HepG2 (cell line): Measurements from ENCODE around the gene CCDC157. TPM values are rescaled to one million over a fixed set of nuclear protein-coding genes. Genes with fewer than 3 reads are reported as not detected.

ENCODE experiments used
- DR1 ChIP-seq: sonication (generic); formaldehyde crosslinking; IDR thresholded peaks from 2 replicates; pipeline ENCODE4 v1.8.0; 2021; ENCODE audit warnings: mild to moderate bottlenecking, missing genetic modification reagents, inconsistent platforms
- GPN1 ChIP-seq: sonication (generic); formaldehyde crosslinking; IDR thresholded peaks from 2 replicates; pipeline ENCODE4 v1.5.1; 2020; ENCODE audit warnings: missing genetic modification reagents, borderline replicate concordance
- ISX ChIP-seq: sonication (generic); formaldehyde crosslinking; conservative IDR thresholded peaks from 2 replicates; pipeline ENCODE4 v1.5.0; 2020; ENCODE audit warnings: missing genetic modification reagents
- KDM4B ChIP-seq: sonication (generic); formaldehyde crosslinking; IDR thresholded peaks from 2 replicates; pipeline ENCODE4 v1.4.0; 2020; ENCODE audit warnings: missing genetic modification reagents
- MIXL1 ChIP-seq: IDR thresholded peaks from 2 replicates; pipeline ENCODE4 v1.6.1; 2016
- MXI1 ChIP-seq: IDR thresholded peaks from 3 replicates; pipeline ENCODE4 v1.6.1; 2012; ENCODE audit warnings: low read depth, low read length, inconsistent platforms, borderline replicate concordance
- NRL ChIP-seq: sonication (generic); formaldehyde crosslinking; IDR thresholded peaks from 2 replicates; pipeline ENCODE4 v1.5.0; 2020; ENCODE audit warnings: missing genetic modification reagents, mild to moderate bottlenecking, moderate library complexity, borderline replicate concordance
- REPIN1 ChIP-seq: sonication (generic); formaldehyde crosslinking; IDR thresholded peaks from 2 replicates; pipeline ENCODE4 v1.8.0; 2022; ENCODE audit warnings: missing genetic modification reagents, low read depth, mild to moderate bottlenecking, borderline replicate concordance
- SAP130 ChIP-seq: IDR thresholded peaks from 2 replicates; pipeline ENCODE4 v1.6.1; 2016; ENCODE audit warnings: low read depth
- SMC3 ChIP-seq: IDR thresholded peaks from 2 replicates; pipeline ENCODE4 v1.6.1; 2011; ENCODE audit warnings: low read length, improper control_type of control experiment
- SNAI1 ChIP-seq: sonication (generic); formaldehyde crosslinking; IDR thresholded peaks from 2 replicates; pipeline ENCODE4 v1.5.0; 2020; ENCODE audit warnings: mild to moderate bottlenecking, missing genetic modification reagents, borderline replicate concordance
- SRY ChIP-seq: sonication (generic); formaldehyde crosslinking; IDR thresholded peaks from 2 replicates; pipeline ENCODE4 v1.8.0; 2022; ENCODE audit warnings: mild to moderate bottlenecking, missing genetic modification reagents
- THYN1 ChIP-seq: sonication (generic); formaldehyde crosslinking; IDR thresholded peaks from 2 replicates; pipeline ENCODE4 v1.8.1; 2023; ENCODE audit warnings: low read depth, mild to moderate bottlenecking, moderate library complexity, missing genetic modification reagents, borderline replicate concordance
- U2AF2 ChIP-seq: fragments of 200-400 bp; formaldehyde crosslinking; IDR thresholded peaks from 2 replicates; pipeline ENCODE4 v1.6.1; 2017; ENCODE audit warnings: low read depth, mild to moderate bottlenecking, low read length
- ZNF143 ChIP-seq: sonication (generic); formaldehyde crosslinking; IDR thresholded peaks from 2 replicates; pipeline ENCODE4 v1.4.0; 2020; ENCODE audit warnings: missing genetic modification reagents
- ZNF317 ChIP-seq: sonication (generic); formaldehyde crosslinking; IDR thresholded peaks from 2 replicates; pipeline ENCODE4 v1.5.0; 2020; ENCODE audit warnings: mild to moderate bottlenecking, missing genetic modification reagents
- ZNF430 ChIP-seq: sonication (generic); formaldehyde crosslinking; IDR thresholded peaks from 2 replicates; pipeline ENCODE4 v1.9.0; 2021; ENCODE audit warnings: mild to moderate bottlenecking, missing genetic modification reagents
- ZNF572 ChIP-seq: sonication (generic); formaldehyde crosslinking; IDR thresholded peaks from 2 replicates; pipeline ENCODE4 v1.5.1; 2020; ENCODE audit warnings: mild to moderate bottlenecking, missing genetic modification reagents
- ZNF615 ChIP-seq: sonication (generic); formaldehyde crosslinking; IDR thresholded peaks from 2 replicates; pipeline ENCODE4 v1.5.0; 2020; ENCODE audit warnings: mild to moderate bottlenecking, missing genetic modification reagents, borderline replicate concordance
- ZNF761 ChIP-seq: sonication (generic); formaldehyde crosslinking; conservative IDR thresholded peaks from 2 replicates; pipeline ENCODE4 v1.4.0; 2020; ENCODE audit warnings: mild to moderate bottlenecking, missing genetic modification reagents
- ZNF841 ChIP-seq: sonication (generic); formaldehyde crosslinking; IDR thresholded peaks from 2 replicates; pipeline ENCODE4 v1.8.1; 2023; ENCODE audit warnings: missing genetic modification reagents, borderline replicate concordance
- ZSCAN29 ChIP-seq: sonication (generic); formaldehyde crosslinking; conservative IDR thresholded peaks from 2 replicates; pipeline ENCODE4 v1.4.0; 2020; ENCODE audit warnings: mild to moderate bottlenecking, missing genetic modification reagents
- polyA plus RNA-seq, 8 experiments: library from polyadenylated mRNA; depleted of rRNA in 3 of 8; stranded (reverse) in 7 of 8; unstranded in 1 of 8; fragments of >200 nt; fragmentation: Illumina TruSeq in 4 of 8; extraction: Trizol in 4 of 8; gene quantifications; 2 replicates each; pipeline versions ENCODE4 v1.2.1 to v1.2.3, GENCODE V29; 2011 to 2016; ENCODE audit warnings: low read depth in 4 of 8, missing spikeins in 1 of 8, mixed read lengths in 1 of 8; ENCODE audit not compliant: insufficient read depth in 1 of 8
- total RNA-seq, 5 experiments: library from RNA; depleted of rRNA; stranded (reverse); fragments of >200 nt; fragmentation: Illumina TruSeq; extraction: Trizol; gene quantifications; 2 replicates each; pipeline ENCODE4 v1.2.3, GENCODE V29; 2016; ENCODE audit warnings: low read depth in 1 of 5
- TF ChIP-seq, protein P1 (sequence below): IDR thresholded peaks from 2 replicates; pipeline ENCODE4 v1.6.1; 2016; ENCODE audit warnings: missing biosample characterization, missing genetic modification reagents, low read depth
- TF ChIP-seq, protein P2 (sequence below): sonication (generic); formaldehyde crosslinking; IDR thresholded peaks from 2 replicates; pipeline ENCODE4 v1.4.0; 2020; ENCODE audit warnings: low read depth, missing genetic modification reagents
- TF ChIP-seq, protein P3 (sequence below): IDR thresholded peaks from 2 replicates; pipeline ENCODE4 v1.6.1; 2016; ENCODE audit warnings: low read depth, control low read depth

CCDC157 gene
- total and polyA plus RNA-seq, 2 of the 13 experiments (the other 11 are each of a cell fraction or from before 2014, with no cell fraction given) = 1.4 to 1.6 TPM

DNA sequence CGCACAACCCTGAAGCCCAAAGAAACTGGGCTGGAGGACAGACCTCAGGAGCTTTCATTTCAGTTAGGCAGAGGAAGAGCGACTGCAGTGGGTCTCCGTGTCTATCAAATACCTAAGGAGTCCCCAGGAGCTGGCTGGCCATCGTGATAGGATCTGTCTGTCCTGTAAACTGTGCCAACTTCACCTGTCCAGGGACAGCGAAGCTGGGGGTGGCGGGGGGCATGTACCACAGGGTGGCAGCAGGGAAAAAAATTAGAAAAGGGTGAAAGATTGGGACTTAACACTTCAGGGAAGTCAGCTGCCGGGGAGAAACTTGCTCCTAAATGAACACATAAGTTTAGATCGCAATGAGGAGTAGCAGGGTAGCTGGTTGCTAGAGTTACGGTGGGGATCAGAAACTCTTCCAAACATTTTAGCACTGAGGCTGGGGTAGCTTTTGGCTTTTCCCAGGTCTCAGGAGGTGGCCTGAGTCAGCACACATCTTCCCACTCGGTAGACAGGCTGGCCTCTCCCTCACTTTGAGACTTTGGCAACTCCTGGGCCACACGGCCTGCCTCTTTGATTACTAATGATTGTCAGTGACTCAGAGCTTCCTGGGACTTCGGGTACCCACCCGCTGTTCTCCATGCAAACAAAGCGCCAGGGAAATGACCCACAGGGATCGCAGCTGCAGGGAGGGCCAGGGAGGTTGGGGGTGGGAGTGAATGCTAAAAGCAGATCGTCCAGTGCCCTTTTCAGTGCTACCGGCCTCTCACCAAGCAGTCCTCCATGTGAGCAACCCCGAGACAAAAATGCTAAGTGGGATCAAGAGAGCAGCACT lies 65.9 kb downstream of the CCDC157 start (continued):
- TF ChIP-seq THYN1 (no peak), REPIN1 (CRISPR knock-in tag) (no peak), SMC3 (no peak), SRY (no peak), ZNF841 (CRISPR knock-in tag) (0 out of 2 replicates have a peak, but pooled peaks have one; percentile 26), SNAI1 (CRISPR knock-in tag) (0 out of 2 replicates have a peak, but pooled peaks have one; percentile 26), ZNF615 (CRISPR knock-in tag) (no peak), ZNF761 (CRISPR knock-in tag) (0 out of 2 replicates have a peak, but pooled peaks have one; percentile 1), MIXL1 (CRISPR knock-in tag) (no peak), NRL (no peak), ZSCAN29 (CRISPR knock-in tag) (no peak), SAP130 (CRISPR knock-in tag) (peak; percentile 82), KDM4B (no peak), ZNF430 (CRISPR knock-in tag) (no peak), ISX (CRISPR knock-in tag) (no peak), U2AF2 (no peak), GPN1 (CRISPR knock-in tag) (no peak), DR1 (CRISPR knock-in tag) (no peak), ZNF572 (CRISPR knock-in tag) (0 out of 2 replicates have a peak, but pooled peaks have one; percentile 22), MXI1 (peak; percentile 60; the same call in 1 of the 3 replicates), ZNF317 (CRISPR knock-in tag) (no peak; the same call in 1 of the 2 replicates), ZNF143 (CRISPR knock-in tag) (no peak)
- TF ChIP-seq, protein P1, sequence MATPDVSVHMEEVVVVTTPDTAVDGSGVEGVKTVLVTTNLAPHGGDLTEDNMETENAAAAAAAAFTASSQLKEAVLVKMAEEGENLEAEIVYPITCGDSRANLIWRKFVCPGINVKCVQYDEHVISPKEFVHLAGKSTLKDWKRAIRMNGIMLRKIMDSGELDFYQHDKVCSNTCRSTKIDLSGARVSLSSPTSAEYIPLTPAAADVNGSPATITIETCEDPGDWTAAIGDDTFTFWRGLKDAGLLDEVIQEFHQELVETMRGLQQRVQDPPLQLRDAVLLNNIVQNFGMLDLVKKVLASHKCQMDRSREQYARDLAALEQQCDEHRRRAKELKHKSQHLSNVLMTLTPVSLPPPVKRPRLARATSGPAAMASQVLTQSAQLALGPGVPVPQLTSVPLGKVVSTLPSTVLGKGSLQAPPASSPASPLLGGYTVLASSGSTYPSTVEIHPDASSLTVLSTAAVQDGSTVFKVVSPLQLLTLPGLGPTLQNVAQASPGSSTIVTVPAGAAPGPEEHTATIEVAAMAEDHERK = no peak
- TF ChIP-seq, protein P2, sequence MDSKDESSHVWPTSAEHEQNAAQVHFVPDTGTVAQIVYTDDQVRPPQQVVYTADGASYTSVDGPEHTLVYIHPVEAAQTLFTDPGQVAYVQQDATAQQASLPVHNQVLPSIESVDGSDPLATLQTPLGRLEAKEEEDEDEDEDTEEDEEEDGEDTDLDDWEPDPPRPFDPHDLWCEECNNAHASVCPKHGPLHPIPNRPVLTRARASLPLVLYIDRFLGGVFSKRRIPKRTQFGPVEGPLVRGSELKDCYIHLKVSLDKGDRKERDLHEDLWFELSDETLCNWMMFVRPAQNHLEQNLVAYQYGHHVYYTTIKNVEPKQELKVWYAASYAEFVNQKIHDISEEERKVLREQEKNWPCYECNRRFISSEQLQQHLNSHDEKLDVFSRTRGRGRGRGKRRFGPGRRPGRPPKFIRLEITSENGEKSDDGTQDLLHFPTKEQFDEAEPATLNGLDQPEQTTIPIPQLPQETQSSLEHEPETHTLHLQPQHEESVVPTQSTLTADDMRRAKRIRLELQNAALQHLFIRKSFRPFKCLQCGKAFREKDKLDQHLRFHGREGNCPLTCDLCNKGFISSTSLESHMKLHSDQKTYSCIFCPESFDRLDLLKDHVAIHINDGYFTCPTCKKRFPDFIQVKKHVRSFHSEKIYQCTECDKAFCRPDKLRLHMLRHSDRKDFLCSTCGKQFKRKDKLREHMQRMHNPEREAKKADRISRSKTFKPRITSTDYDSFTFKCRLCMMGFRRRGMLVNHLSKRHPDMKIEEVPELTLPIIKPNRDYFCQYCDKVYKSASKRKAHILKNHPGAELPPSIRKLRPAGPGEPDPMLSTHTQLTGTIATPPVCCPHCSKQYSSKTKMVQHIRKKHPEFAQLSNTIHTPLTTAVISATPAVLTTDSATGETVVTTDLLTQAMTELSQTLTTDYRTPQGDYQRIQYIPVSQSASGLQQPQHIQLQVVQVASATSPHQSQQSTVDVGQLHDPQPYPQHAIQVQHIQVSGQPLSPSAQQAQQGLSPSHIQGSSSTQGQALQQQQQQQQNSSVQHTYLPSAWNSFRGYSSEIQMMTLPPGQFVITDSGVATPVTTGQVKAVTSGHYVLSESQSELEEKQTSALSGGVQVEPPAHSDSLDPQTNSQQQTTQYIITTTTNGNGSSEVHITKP (CRISPR knock-in tag) = no peak
- TF ChIP-seq, protein P3, sequence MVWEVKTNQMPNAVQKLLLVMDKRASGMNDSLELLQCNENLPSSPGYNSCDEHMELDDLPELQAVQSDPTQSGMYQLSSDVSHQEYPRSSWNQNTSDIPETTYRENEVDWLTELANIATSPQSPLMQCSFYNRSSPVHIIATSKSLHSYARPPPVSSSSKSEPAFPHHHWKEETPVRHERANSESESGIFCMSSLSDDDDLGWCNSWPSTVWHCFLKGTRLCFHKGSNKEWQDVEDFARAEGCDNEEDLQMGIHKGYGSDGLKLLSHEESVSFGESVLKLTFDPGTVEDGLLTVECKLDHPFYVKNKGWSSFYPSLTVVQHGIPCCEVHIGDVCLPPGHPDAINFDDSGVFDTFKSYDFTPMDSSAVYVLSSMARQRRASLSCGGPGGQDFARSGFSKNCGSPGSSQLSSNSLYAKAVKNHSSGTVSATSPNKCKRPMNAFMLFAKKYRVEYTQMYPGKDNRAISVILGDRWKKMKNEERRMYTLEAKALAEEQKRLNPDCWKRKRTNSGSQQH = peak; percentile 46; the same call in 1 of the 2 replicates
